22Rv1 (cell line): ENCODE results near the gene ANKRD65.

Experiments
- H3K27ac ChIP-seq: fragments of 450-650 bp; 2 replicates; pipeline ENCODE4 v1.5.1; 2017
- CTCF ChIP-seq: fragments of 450-650 bp; IDR thresholded peaks from 2 replicates; pipeline ENCODE4 v1.5.1; 2017; ENCODE audit warnings: mild to moderate bottlenecking
- ZFX ChIP-seq: fragments of 450-650 bp; IDR thresholded peaks from 2 replicates; pipeline ENCODE4 v1.6.1; 2017; ENCODE audit warnings: antibody characterized with exemption, borderline replicate concordance

The ANKRD65 gene

GRCh38 chr1:1397839-1398523, 23.1 kb downstream of the ANKRD65 start:
- TF ChIP-seq CTCF (no peak), ZFX (no peak)
- H3K27ac ChIP-seq: peak overlapping the region; percentile 80

- TF ChIP-seq CTCF (no peak), ZFX (no peak)
- no peak overlapping the region for H3K27ac ChIP-seq
These were observed 25.9 kb downstream of the ANKRD65 start for GRCh38 chr1:1395166-1395565.

GRCh38 chr1:1394116-1394515, 27.0 kb downstream of the ANKRD65 start:
- H3K27ac ChIP-seq: no peak overlapping the region
- TF ChIP-seq CTCF: no peak
- TF ChIP-seq ZFX: no peak

- no peak overlapping the region for H3K27ac ChIP-seq
- no peak for TF ChIP-seq CTCF
- TF ChIP-seq ZFX: no peak
These were observed 27.6 kb downstream of the ANKRD65 start for GRCh38 chr1:1393428-1393827.

GRCh38 chr1:1393014-1393413, 28.1 kb downstream of the ANKRD65 start:
- TF ChIP-seq CTCF (no peak), ZFX (no peak)
- H3K27ac ChIP-seq: no peak overlapping the region

GRCh38 chr1:1391225-1391624, 29.9 kb downstream of the ANKRD65 start:
- TF ChIP-seq ZFX (no peak), CTCF (no peak)
- no peak overlapping the region for H3K27ac ChIP-seq

- TF ChIP-seq ZFX: no peak
- no peak for TF ChIP-seq CTCF
- H3K27ac ChIP-seq: no peak overlapping the region
These were observed 30.4 kb downstream of the ANKRD65 start for GRCh38 chr1:1390675-1391074.
